ENCODE data around the gene SYNRG. TPM values are rescaled to one million over a fixed set of nuclear protein-coding genes. Genes with fewer than 3 reads are reported as not detected.

SYNRG gene
- polyA plus RNA-seq, 1 donor (not counting 4 experiments of a cell fraction or from before 2014, with no cell fraction given): 9.2 TPM

DNA sequence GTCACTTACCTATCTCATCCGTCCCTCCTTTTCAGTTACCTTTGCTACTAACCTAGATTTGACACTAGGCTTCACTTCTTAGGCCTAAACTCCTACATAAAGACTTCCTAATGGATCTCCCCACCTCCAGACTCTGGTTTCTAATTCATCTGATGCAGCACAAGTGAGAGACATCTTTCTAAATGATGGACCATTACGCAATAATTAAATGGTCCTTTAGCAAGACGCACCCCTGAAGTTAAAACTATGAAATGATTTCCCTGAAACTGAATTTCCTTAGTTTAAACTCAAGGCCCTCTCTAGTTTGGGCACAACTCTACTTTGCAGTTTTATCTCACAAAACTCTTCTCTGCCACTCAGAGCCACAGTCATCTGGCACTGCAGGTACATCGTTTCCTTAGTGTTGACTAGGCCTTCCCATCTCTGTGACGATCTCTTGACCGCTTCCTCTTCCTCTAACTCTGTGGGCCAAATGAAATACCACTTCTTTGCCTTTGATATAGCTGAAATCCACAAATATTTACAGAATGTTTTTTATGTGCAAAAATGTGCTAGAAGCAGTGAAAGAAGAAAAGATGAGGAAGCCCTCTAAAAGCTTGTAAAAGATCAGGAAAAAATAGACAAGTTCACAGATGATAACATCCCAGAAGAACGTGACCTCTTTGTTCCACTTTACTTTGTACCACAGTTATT is 3.3 kb downstream of the SYNRG start:
- Histone ChIP-seq H3K36me3 (ENCODE audit: control insufficient read depth in 2 of 2, extremely low read depth in 1 of 2, insufficient read depth in 2 of 2, low read length in 2 of 2) (no peaks in the 10 kb centered on the region), H3K79me2 (ENCODE audit: control insufficient read depth, insufficient read depth, low read length) (peaks cover 27% of the 10 kb centered on the region), H4K20me1 (ENCODE audit: control insufficient read depth, extremely low read depth, insufficient read depth, low read length) (no peaks in the 10 kb centered on the region), H3K4me1 (ENCODE audit: control insufficient read depth, extremely low read depth, insufficient read depth, low read length) (peaks cover 18% of the 10 kb centered on the region), H2AFZ (ENCODE audit: control insufficient read depth, low read length) (no peak overlapping the region), H3K9me3 (ENCODE audit: control insufficient read depth, low read depth, low read length) (no peaks in the 10 kb centered on the region), H3K27me3 (ENCODE audit: control insufficient read depth, extremely low read depth, insufficient read depth, low read length) (no peaks in the 10 kb centered on the region), H3K4me2 (ENCODE audit: control insufficient read depth, extremely low read depth, insufficient read depth, low read depth, low read length) (no peak overlapping the region), H3K9ac (ENCODE audit: control insufficient read depth, extremely low read depth, insufficient read depth, low read length) (no peak overlapping the region), H3K9me1 (ENCODE audit: control insufficient read depth, extremely low read depth, insufficient read depth, low read length) (no peaks in the 10 kb centered on the region), H3K27ac (ENCODE audit: control insufficient read depth, insufficient read depth, low read length) (no peak overlapping the region), H3K4me3 (ENCODE audit: control insufficient read depth in 2 of 3, extremely low read depth in 1 of 3, insufficient read depth in 2 of 3, low read depth in 1 of 3, low read length in 3 of 3) (no peak overlapping the region)
- TF ChIP-seq, protein P1, sequence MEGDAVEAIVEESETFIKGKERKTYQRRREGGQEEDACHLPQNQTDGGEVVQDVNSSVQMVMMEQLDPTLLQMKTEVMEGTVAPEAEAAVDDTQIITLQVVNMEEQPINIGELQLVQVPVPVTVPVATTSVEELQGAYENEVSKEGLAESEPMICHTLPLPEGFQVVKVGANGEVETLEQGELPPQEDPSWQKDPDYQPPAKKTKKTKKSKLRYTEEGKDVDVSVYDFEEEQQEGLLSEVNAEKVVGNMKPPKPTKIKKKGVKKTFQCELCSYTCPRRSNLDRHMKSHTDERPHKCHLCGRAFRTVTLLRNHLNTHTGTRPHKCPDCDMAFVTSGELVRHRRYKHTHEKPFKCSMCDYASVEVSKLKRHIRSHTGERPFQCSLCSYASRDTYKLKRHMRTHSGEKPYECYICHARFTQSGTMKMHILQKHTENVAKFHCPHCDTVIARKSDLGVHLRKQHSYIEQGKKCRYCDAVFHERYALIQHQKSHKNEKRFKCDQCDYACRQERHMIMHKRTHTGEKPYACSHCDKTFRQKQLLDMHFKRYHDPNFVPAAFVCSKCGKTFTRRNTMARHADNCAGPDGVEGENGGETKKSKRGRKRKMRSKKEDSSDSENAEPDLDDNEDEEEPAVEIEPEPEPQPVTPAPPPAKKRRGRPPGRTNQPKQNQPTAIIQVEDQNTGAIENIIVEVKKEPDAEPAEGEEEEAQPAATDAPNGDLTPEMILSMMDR (optimal IDR thresholded peaks at IDR 0.05 in 1 of 3, IDR thresholded peaks at IDR 0.05 in 1 of 3, conservative IDR thresholded peaks at IDR 0.05 in 1 of 3; ENCODE audit: extremely low read depth in 1 of 3, insufficient read depth in 2 of 3, low read length in 3 of 3): no peak
- TF ChIP-seq EZH2 (IDR thresholded peaks at IDR 0.05; ENCODE audit: low read length): no peak
- DNase-seq (ENCODE audit: low read depth, low spot score): no peak
- dilution Hi-C loops (cut with MboI; ENCODE audit: extremely low pct_ligation_motif_present, low sequenced_read_pairs): no loop called here
- FAIRE-seq: no peak

DNA sequence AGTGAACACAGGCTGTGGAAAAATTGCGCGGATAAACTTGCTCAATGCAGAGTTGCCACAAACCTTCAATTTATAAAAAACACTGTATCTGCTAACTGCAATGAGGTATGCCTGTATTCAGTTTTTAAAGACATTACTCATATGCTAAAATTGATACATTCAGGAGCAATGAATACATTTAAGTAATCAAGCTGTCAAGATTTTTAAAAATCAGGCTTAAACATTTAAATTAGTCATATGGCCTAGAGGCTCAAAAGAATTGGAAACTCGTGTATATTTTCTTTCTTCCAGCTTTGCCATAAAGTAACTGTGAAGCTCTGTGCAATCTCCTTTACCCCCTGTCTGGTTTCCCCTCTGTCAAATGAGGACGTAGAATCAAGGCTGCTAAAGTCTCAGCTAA is 4.1 kb downstream of the SYNRG start:
- Histone ChIP-seq H2AFZ (ENCODE audit: control insufficient read depth, low read length) (no peak overlapping the region), H3K79me2 (ENCODE audit: control insufficient read depth, insufficient read depth, low read length) (peaks cover 27% of the 10 kb centered on the region), H3K4me3 (ENCODE audit: control insufficient read depth in 2 of 3, extremely low read depth in 1 of 3, insufficient read depth in 2 of 3, low read depth in 1 of 3, low read length in 3 of 3) (peak overlapping the region in 1 of 3 experiments; percentile 7), H3K9me3 (ENCODE audit: control insufficient read depth, low read depth, low read length) (no peaks in the 10 kb centered on the region), H3K4me2 (ENCODE audit: control insufficient read depth, extremely low read depth, insufficient read depth, low read depth, low read length) (no peak overlapping the region), H3K9me1 (ENCODE audit: control insufficient read depth, extremely low read depth, insufficient read depth, low read length) (no peaks in the 10 kb centered on the region), H4K20me1 (ENCODE audit: control insufficient read depth, extremely low read depth, insufficient read depth, low read length) (no peaks in the 10 kb centered on the region), H3K36me3 (ENCODE audit: control insufficient read depth in 2 of 2, extremely low read depth in 1 of 2, insufficient read depth in 2 of 2, low read length in 2 of 2) (no peaks in the 10 kb centered on the region), H3K27ac (ENCODE audit: control insufficient read depth, insufficient read depth, low read length) (no peak overlapping the region), H3K27me3 (ENCODE audit: control insufficient read depth, extremely low read depth, insufficient read depth, low read length) (no peaks in the 10 kb centered on the region), H3K4me1 (ENCODE audit: control insufficient read depth, extremely low read depth, insufficient read depth, low read length) (peaks cover 18% of the 10 kb centered on the region), H3K9ac (ENCODE audit: control insufficient read depth, extremely low read depth, insufficient read depth, low read length) (no peak overlapping the region)
- no peak for TF ChIP-seq EZH2 (IDR thresholded peaks at IDR 0.05; ENCODE audit: low read length)
- TF ChIP-seq, protein P1 (optimal IDR thresholded peaks at IDR 0.05 in 1 of 3, IDR thresholded peaks at IDR 0.05 in 1 of 3, conservative IDR thresholded peaks at IDR 0.05 in 1 of 3; ENCODE audit: extremely low read depth in 1 of 3, insufficient read depth in 2 of 3, low read length in 3 of 3): no peak
- FAIRE-seq (no peak), DNase-seq (ENCODE audit: low read depth, low spot score) (no peak)
- dilution Hi-C loops (cut with MboI; ENCODE audit: extremely low pct_ligation_motif_present, low sequenced_read_pairs): no loop called here
